ENCODE measurements around the gene AGAP1. TPM values are rescaled to one million over a fixed set of nuclear protein-coding genes. Genes with fewer than 3 reads are reported as not detected.

AGAP1 gene
- total RNA-seq, 1 donor from 2014 or later: 33.4 TPM

DNA sequence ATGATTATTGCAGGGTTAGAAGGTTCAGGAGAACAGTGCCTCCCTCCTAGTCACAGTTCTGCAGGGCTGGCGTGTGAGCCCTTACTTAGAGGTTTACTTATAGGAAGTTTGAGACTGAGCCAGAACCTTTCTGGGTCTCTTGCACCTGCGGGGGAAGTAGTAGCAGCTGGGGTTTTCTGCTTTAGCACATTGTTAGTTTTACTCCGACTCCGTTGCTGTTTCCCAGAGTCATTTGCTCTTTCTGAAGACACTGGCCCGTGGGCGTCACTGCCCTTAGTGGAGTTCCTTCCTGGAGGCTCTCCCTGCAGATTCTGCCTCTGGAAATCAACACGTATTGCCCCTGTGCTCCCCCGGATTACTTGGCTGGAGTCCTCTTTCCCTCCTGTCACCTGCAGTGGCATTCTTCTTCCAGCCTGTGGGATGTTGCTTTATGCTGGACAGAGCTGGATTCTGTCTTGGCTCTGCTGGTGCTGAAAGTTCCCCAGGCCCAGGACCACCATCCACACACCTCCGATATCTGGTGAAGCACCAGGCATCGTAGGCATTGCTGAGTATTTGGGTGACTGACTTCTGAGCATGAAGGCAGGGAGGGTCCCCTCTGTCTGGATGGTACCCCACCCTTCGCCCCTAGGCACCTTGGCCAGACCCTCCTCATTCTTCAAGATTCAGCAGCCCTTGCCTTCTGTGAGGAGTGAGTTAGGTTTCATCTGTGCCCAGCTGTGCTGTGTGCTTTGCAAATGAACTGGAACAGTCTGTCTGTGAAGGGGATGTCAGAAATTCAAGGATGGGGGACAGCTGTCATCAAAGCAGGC is 51.7 kb downstream of the AGAP1 start:
- intact Hi-C loops (cut with DNase I): no loop called here
- Histone ChIP-seq H3K9me3 (no peaks in the 10 kb centered on the region), H3K4me3 (no peak overlapping the region), H3K36me3 (no peaks in the 10 kb centered on the region), H3K27me3 (no peaks in the 10 kb centered on the region), H3K4me1 (peaks cover 6% of the 10 kb centered on the region), H3K27ac (no peak overlapping the region)
- TF ChIP-seq, protein P1, sequence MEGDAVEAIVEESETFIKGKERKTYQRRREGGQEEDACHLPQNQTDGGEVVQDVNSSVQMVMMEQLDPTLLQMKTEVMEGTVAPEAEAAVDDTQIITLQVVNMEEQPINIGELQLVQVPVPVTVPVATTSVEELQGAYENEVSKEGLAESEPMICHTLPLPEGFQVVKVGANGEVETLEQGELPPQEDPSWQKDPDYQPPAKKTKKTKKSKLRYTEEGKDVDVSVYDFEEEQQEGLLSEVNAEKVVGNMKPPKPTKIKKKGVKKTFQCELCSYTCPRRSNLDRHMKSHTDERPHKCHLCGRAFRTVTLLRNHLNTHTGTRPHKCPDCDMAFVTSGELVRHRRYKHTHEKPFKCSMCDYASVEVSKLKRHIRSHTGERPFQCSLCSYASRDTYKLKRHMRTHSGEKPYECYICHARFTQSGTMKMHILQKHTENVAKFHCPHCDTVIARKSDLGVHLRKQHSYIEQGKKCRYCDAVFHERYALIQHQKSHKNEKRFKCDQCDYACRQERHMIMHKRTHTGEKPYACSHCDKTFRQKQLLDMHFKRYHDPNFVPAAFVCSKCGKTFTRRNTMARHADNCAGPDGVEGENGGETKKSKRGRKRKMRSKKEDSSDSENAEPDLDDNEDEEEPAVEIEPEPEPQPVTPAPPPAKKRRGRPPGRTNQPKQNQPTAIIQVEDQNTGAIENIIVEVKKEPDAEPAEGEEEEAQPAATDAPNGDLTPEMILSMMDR (IDR thresholded peaks at IDR 0.05): no peak
- ATAC-seq (peak; percentile 19), DNase-seq (peak; percentile 43)

DNA sequence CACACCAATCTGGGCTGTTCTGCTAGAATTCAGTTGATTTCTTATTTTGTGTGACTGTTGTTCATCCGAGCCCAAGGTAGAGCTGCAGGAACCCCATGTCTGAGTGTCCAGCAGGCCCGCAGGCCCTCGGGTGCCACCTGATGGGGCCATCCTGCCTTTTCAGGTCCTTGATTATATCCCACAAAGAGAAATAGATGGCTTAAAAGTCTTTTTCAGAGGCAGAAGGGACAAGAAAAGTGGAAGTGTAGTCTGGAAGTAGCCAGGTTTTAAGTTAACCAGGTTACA is 52.2 kb downstream of the AGAP1 start:
- peaks cover 6% of the 10 kb centered on the region for H3K4me1 ChIP-seq
- no peak for ATAC-seq
- no peak overlapping the region for H3K27ac ChIP-seq
- H3K4me3 ChIP-seq: no peak overlapping the region
- no peak for DNase-seq
- TF ChIP-seq, protein P1 (IDR thresholded peaks at IDR 0.05): no peak
- H3K9me3 ChIP-seq: no peaks in the 10 kb centered on the region
- H3K27me3 ChIP-seq: no peaks in the 10 kb centered on the region
- no peaks in the 10 kb centered on the region for H3K36me3 ChIP-seq
- intact Hi-C loops (cut with DNase I): no loop called here

DNA sequence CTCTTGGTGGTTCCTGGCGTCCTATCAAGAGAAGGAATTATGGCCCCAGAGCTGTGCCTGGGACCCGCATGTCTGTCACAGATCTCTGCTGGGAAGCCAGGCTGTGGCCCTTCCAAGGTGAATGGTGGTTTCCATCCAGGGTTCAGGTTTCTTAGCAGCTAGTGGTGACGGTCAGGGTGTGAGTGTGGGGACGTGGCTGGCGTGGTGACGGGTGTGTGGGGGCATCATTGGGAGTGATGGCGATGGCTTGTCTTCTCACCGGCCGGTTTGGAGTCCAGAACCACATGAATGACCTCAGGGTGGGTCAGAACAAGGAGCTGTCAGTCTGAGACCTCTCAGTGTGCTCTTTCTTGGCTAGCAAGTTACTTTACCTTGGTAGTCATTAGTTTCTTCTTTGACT is 52.6 kb downstream of the AGAP1 start:
- peaks cover 7% of the 10 kb centered on the region for H3K4me1 ChIP-seq
- DNase-seq: peak; percentile 28
- no peaks in the 10 kb centered on the region for H3K36me3 ChIP-seq
- no peak overlapping the region for H3K4me3 ChIP-seq
- no peaks in the 10 kb centered on the region for H3K27me3 ChIP-seq
- no peaks in the 10 kb centered on the region for H3K9me3 ChIP-seq
- no peak overlapping the region for H3K27ac ChIP-seq
- intact Hi-C loops (cut with DNase I): no loop called here
- TF ChIP-seq, protein P1 (IDR thresholded peaks at IDR 0.05): no peak
- no peak for ATAC-seq

DNA sequence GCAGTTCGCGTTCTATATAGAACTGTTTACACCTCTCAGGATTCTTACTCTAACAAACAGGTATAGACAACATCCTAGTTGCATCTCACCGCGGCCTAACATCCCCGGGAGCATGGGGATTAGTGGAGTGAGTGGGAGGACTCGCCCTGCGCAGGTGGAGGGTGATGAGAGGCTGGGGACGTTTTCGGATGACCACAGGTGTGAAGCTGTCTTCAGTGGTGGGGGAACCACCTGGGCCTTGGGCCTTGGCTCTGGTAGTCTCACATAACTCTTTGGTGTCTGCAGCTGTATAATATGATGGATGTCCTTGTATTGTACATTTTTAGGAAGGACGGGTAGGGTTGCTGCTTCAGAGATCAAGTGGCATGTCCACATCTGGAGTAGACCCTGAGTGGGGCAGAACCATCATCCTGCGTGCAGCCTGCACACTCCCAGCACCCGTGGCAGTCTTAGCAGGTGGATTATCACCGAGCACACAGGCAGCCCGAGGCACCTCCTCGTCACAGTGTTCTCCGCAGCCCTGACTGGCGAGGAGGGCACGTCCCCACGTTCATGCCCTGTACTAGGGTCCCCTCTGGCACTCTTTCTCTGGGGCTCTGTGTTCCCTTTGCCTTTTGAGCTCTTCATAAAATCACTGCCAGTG is 56.0 kb downstream of the AGAP1 start:
- intact Hi-C loops (cut with DNase I): no loop called here
- Histone ChIP-seq H3K27me3 (no peaks in the 10 kb centered on the region), H3K4me3 (no peak overlapping the region), H3K36me3 (no peaks in the 10 kb centered on the region), H3K9me3 (no peaks in the 10 kb centered on the region), H3K27ac (no peak overlapping the region), H3K4me1 (peaks cover 29% of the 10 kb centered on the region)
- DNase-seq (peak; percentile 36), ATAC-seq (no peak)
- TF ChIP-seq, protein P1 (IDR thresholded peaks at IDR 0.05): no peak

DNA sequence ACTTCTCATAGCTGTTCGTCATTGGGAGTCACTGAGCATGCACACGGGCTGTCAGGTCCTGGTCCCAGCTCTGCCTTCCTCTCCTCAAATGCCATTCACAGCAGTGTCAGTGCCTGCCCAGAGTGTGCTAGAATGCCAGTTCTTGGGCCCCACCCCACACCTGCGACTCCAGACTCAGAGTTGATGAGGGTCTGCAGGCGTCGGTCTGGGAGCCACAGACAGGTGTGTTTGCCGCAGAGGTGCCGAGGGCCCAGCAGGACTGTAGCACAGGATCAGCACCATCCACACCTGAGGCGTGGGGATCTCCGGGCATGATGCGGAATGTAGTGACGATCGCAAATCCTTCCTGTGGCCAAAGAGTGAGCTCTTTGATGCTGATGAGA is 56.5 kb downstream of the AGAP1 start:
- H3K4me3 ChIP-seq: no peak overlapping the region
- ATAC-seq (no peak), DNase-seq (peak; percentile 34)
- H3K4me1 ChIP-seq: peaks cover 28% of the 10 kb centered on the region
- no peaks in the 10 kb centered on the region for H3K27me3 ChIP-seq
- no peaks in the 10 kb centered on the region for H3K9me3 ChIP-seq
- intact Hi-C loops (cut with DNase I): no loop called here
- TF ChIP-seq, protein P1 (IDR thresholded peaks at IDR 0.05): no peak
- no peaks in the 10 kb centered on the region for H3K36me3 ChIP-seq
- no peak overlapping the region for H3K27ac ChIP-seq
